Naive thymus-derived CD4-positive, alpha-beta T cell (primary cell): ENCODE measurements around the gene SIX4. TPM values are rescaled to one million over a fixed set of nuclear protein-coding genes. Genes with fewer than 3 reads are reported as not detected.

Experiments used
- ATAC-seq: fragments of 150-1000 bp; cut with Tn5 transposase; 2 replicates; pipeline ENCODE4 v1.10.0; 2021; ENCODE audit warnings: mild to moderate bottlenecking, moderate library complexity
- CTCF ChIA-PET: fragments of 350-600 bp; sonication (Branson Sonifier 250); formaldehyde crosslinking; loops from one replicate; lab custom pipeline; 2021; ENCODE audit warnings: antibody characterized with exemption; lab: Charles Lee
- POLR2A ChIA-PET: fragments of 350-600 bp; sonication (Branson Sonifier 250); formaldehyde crosslinking; loops from one replicate; lab custom pipeline; 2021; ENCODE audit warnings: antibody characterized with exemption, inconsistent platforms; lab: Charles Lee
- DNase-seq, 9 donors: peaks; one replicate each; pipeline versions ENCODE4 v3.0.0 to v3.0.0-alpha.2; 2020 to 2022; ENCODE audit warnings: mixed read lengths in 1 of 9
- H3K27ac ChIP-seq: one replicate; pipeline ENCODE4 v1.7.0; 2013; ENCODE audit warnings: mild to moderate bottlenecking, low read depth, low read length, moderate library complexity
- H3K27me3 ChIP-seq, 2 donors: one replicate each; pipeline ENCODE4 v1.7.0; 2013; ENCODE audit warnings: low read length in 2 of 2, mild to moderate bottlenecking in 2 of 2, moderate library complexity in 2 of 2; ENCODE audit not compliant: control insufficient read depth in 2 of 2, insufficient read depth in 2 of 2
- H3K36me3 ChIP-seq, 3 experiments: 1 replicate in 2 of 3; 2 replicates in 1 of 3; pipeline ENCODE4 v1.7.0; 2013; ENCODE audit warnings: low read length in 3 of 3, mild to moderate bottlenecking in 3 of 3, moderate library complexity in 1 of 3; ENCODE audit not compliant: insufficient read depth in 3 of 3, control insufficient read depth in 2 of 3
- H3K4me1 ChIP-seq, 2 donors: one replicate each; pipeline ENCODE4 v1.7.0; 2013; ENCODE audit warnings: low read length in 2 of 2, mild to moderate bottlenecking in 2 of 2, moderate library complexity in 1 of 2; ENCODE audit not compliant: control insufficient read depth in 2 of 2, insufficient read depth in 2 of 2
- H3K4me3 ChIP-seq: 2 replicates; pipeline ENCODE4 v1.7.0; 2013; ENCODE audit warnings: mild to moderate bottlenecking, low read length
- H3K9me3 ChIP-seq, 3 experiments: 1 replicate in 2 of 3; 2 replicates in 1 of 3; pipeline ENCODE4 v1.7.0; 2013; ENCODE audit warnings: low read length in 3 of 3; ENCODE audit not compliant: control insufficient read depth in 2 of 3
- H3K27ac Mint-ChIP-seq, 9 donors: one replicate each; pipeline ENCODE4 v1.8.0; 2020 to 2022; ENCODE audit warnings: mixed read lengths in 9 of 9, mild to moderate bottlenecking in 8 of 9, moderate library complexity in 5 of 9, inconsistent platforms in 2 of 9
- H3K27me3 Mint-ChIP-seq, 5 donors: one replicate each; pipeline ENCODE4 v1.8.0; 2021 to 2022; ENCODE audit warnings: mixed read lengths in 5 of 5, mild to moderate bottlenecking in 1 of 5
- H3K36me3 Mint-ChIP-seq, 5 donors: one replicate each; pipeline ENCODE4 v1.8.0; 2020 to 2022; ENCODE audit warnings: mixed read lengths in 5 of 5, mild to moderate bottlenecking in 3 of 5, inconsistent platforms in 1 of 5
- H3K4me1 Mint-ChIP-seq, 7 donors: one replicate each; pipeline ENCODE4 v1.8.0; 2020 to 2022; ENCODE audit warnings: mixed read lengths in 7 of 7, mild to moderate bottlenecking in 3 of 7, inconsistent platforms in 1 of 7
- H3K4me3 Mint-ChIP-seq, 10 donors: one replicate each; pipeline ENCODE4 v1.8.0; 2020 to 2022; ENCODE audit warnings: mild to moderate bottlenecking in 10 of 10, mixed read lengths in 10 of 10, moderate library complexity in 6 of 10, inconsistent platforms in 2 of 10
- H3K9me3 Mint-ChIP-seq, 11 donors: one replicate each; pipeline ENCODE4 v1.8.0; 2020 to 2022; ENCODE audit warnings: mixed read lengths in 11 of 11, mild to moderate bottlenecking in 4 of 11, inconsistent platforms in 1 of 11, moderate library complexity in 1 of 11
- intact Hi-C, 2 donors: fragments of 100-400 bp; cut with micrococcal nuclease; formaldehyde crosslinking; loops; one replicate each; pipeline ENCODE4 v1.15.1; 2023
- polyA plus RNA-seq, 2 donors: library from polyadenylated mRNA; unstranded; fragments of 300-500 nt; fragmentation: Illumina TruSeq; gene quantifications; one replicate each; pipeline ENCODE4 v1.2.3, GENCODE V29; 2021
- total RNA-seq, 6 experiments: library from RNA in 5 of 6; stranded (reverse) in 5 of 6; gene quantifications; 1 replicate in 5 of 6; 2 replicates in 1 of 6; pipeline ENCODE4 v1.2.3 and lab custom pipeline; 2021 to 2026

The SIX4 gene
- total and polyA plus RNA-seq, 7 experiments from 2014 or later = 0.46 TPM; not detected in 6

GRCh38 chr14:60723116-60723906, 840 bp downstream of the SIX4 start:
- H3K36me3 Mint-ChIP-seq = peaks cover 0 to 9% (median 2%) of the 10 kb centered on the region in 5 donors
- H3K9me3 Mint-ChIP-seq = peaks cover 0 to 4% (median 0%) of the 10 kb centered on the region in 11 donors
- Histone ChIP-seq H3K36me3 (no peaks in the 10 kb centered on the region), H3K4me3 (peak overlapping the region; percentile 61), H3K27ac (no peak overlapping the region), H3K9me3 (no peaks in the 10 kb centered on the region), H3K27me3 (peaks cover 6 to 27% of the 10 kb centered on the region in 2 donors), H3K4me1 (peaks cover 5 to 6% of the 10 kb centered on the region in 2 donors)
- H3K4me3 Mint-ChIP-seq = peak overlapping the region; percentile 82 to 96 (median 90)
- no peak overlapping the region for H3K27ac Mint-ChIP-seq
- DNase-seq (peak in 7 of 9 donors; percentile 16 to 40 (median 21)), ATAC-seq (peak; percentile 52)
- POLR2A ChIA-PET = no interaction called here
- CTCF ChIA-PET = no interaction called here
- intact Hi-C loops = loop anchor here (1.0 to 10.0 kb wide), 6 partner anchors 11 to 531 kb away; partner anchors contain the start of gene MNAT1 (in 1 of the 2)
- peaks cover 73 to 83% (median 81%) of the 10 kb centered on the region in 5 donors for H3K27me3 Mint-ChIP-seq
- H3K4me1 Mint-ChIP-seq = peaks cover 0 to 28% (median 16%) of the 10 kb centered on the region in 7 donors

GRCh38 chr14:60722357-60723115, 1.6 kb downstream of the SIX4 start:
- peak overlapping the region; percentile 83 to 96 (median 88) for H3K4me3 Mint-ChIP-seq
- peaks cover 0 to 4% (median 0%) of the 10 kb centered on the region in 11 donors for H3K9me3 Mint-ChIP-seq
- H3K27ac ChIP-seq = no peak overlapping the region
- H3K27me3 Mint-ChIP-seq = peaks cover 69 to 79% (median 77%) of the 10 kb centered on the region in 5 donors
- peak overlapping the region; percentile 61 for H3K4me3 ChIP-seq
- ATAC-seq (no peak), DNase-seq (peak in 5 of 9 donors; percentile 11 to 31 (median 12))
- POLR2A ChIA-PET = no interaction called here
- H3K4me1 ChIP-seq = peaks cover 5 to 6% of the 10 kb centered on the region in 2 donors
- intact Hi-C loops = loop anchor here (1.0 to 10.0 kb wide), 6 partner anchors 12 to 532 kb away; partner anchors contain the start of gene MNAT1 (in 1 of the 2)
- CTCF ChIA-PET = no interaction called here
- H3K36me3 Mint-ChIP-seq = peaks cover 0 to 9% (median 2%) of the 10 kb centered on the region in 5 donors
- no peaks in the 10 kb centered on the region for H3K36me3 ChIP-seq
- peaks cover 8 to 27% of the 10 kb centered on the region in 2 donors for H3K27me3 ChIP-seq
- peaks cover 0 to 28% (median 16%) of the 10 kb centered on the region in 7 donors for H3K4me1 Mint-ChIP-seq
- no peaks in the 10 kb centered on the region for H3K9me3 ChIP-seq
- no peak overlapping the region for H3K27ac Mint-ChIP-seq

- ATAC-seq (no peak), DNase-seq (peak in 1 of 9 donors; percentile 4)
- H3K36me3 Mint-ChIP-seq = peaks cover 0 to 7% (median under 1%) of the 10 kb centered on the region in 5 donors
- peak overlapping the region; percentile 53 for H3K4me3 ChIP-seq
- ChIA-PET POLR2A (no interaction called here), CTCF (no interaction called here)
- H3K4me1 ChIP-seq = peaks cover 5 to 6% of the 10 kb centered on the region in 2 donors
- H3K4me3 Mint-ChIP-seq = peak overlapping the region; percentile 83 to 96 (median 88)
- intact Hi-C loops = loop anchor here (5.0 to 10.0 kb wide), 5 partner anchors 35 to 533 kb away; no protein-coding TSS in a partner anchor
- no peak overlapping the region for H3K27ac Mint-ChIP-seq
- H3K27me3 Mint-ChIP-seq = peaks cover 64 to 74% (median 72%) of the 10 kb centered on the region in 5 donors
- peaks cover 0 to 27% (median 16%) of the 10 kb centered on the region in 7 donors for H3K4me1 Mint-ChIP-seq
- no peaks in the 10 kb centered on the region for H3K9me3 ChIP-seq
- H3K36me3 ChIP-seq = no peaks in the 10 kb centered on the region
- peaks cover 8 to 27% of the 10 kb centered on the region in 2 donors for H3K27me3 ChIP-seq
- H3K9me3 Mint-ChIP-seq = peaks cover 0 to 4% (median 0%) of the 10 kb centered on the region in 11 donors
- H3K27ac ChIP-seq = no peak overlapping the region
These were observed 2.1 kb downstream of the SIX4 start for GRCh38 chr14:60722107-60722356.

- Mint-ChIP-seq H3K36me3 (peaks cover 0 to 4% (median 0%) of the 10 kb centered on the region in 5 donors), H3K27ac (peak overlapping the region in 1 of 9 donors; percentile 29), H3K4me1 (peaks cover 0 to 23% (median 16%) of the 10 kb centered on the region in 7 donors), H3K27me3 (peaks cover 59 to 69% (median 67%) of the 10 kb centered on the region in 5 donors), H3K4me3 (peak overlapping the region; percentile 43 to 96 (median 88)), H3K9me3 (peaks cover 0 to 4% (median 0%) of the 10 kb centered on the region in 11 donors)
- no peak overlapping the region for H3K27ac ChIP-seq
- no peaks in the 10 kb centered on the region for H3K9me3 ChIP-seq
- DNase-seq (peak in 7 of 9 donors; percentile 12 to 65 (median 21)), ATAC-seq (peak; percentile 60)
- peaks cover 8 to 27% of the 10 kb centered on the region in 2 donors for H3K27me3 ChIP-seq
- intact Hi-C loops = loop anchor here (5.0 to 10.0 kb wide), 5 partner anchors 36 to 533 kb away; no protein-coding TSS in a partner anchor
- ChIA-PET POLR2A (no interaction called here), CTCF (no interaction called here)
- peak overlapping the region; percentile 53 for H3K4me3 ChIP-seq
- H3K4me1 ChIP-seq = peaks cover 5 to 6% of the 10 kb centered on the region in 2 donors
- no peaks in the 10 kb centered on the region for H3K36me3 ChIP-seq
These were observed 2.6 kb downstream of the SIX4 start for GRCh38 chr14:60721326-60722106.

GRCh38 chr14:60720962-60721325, 3.2 kb downstream of the SIX4 start:
- intact Hi-C loops = loop anchor here (5.0 to 10.0 kb wide), 5 partner anchors 36 to 534 kb away; no protein-coding TSS in a partner anchor
- peaks cover 0 to 23% (median 16%) of the 10 kb centered on the region in 7 donors for H3K4me1 Mint-ChIP-seq
- Histone ChIP-seq H3K27me3 (peaks cover 8 to 27% of the 10 kb centered on the region in 2 donors), H3K4me1 (peaks cover 5 to 6% of the 10 kb centered on the region in 2 donors), H3K27ac (no peak overlapping the region), H3K9me3 (no peaks in the 10 kb centered on the region), H3K36me3 (no peaks in the 10 kb centered on the region), H3K4me3 (no peak overlapping the region)
- H3K9me3 Mint-ChIP-seq = peaks cover 0 to 4% (median 0%) of the 10 kb centered on the region in 11 donors
- no peak for ATAC-seq
- peak overlapping the region in 1 of 9 donors; percentile 29 for H3K27ac Mint-ChIP-seq
- ChIA-PET CTCF (no interaction called here), POLR2A (no interaction called here)
- peak overlapping the region; percentile 11 to 96 (median 76) for H3K4me3 Mint-ChIP-seq
- H3K36me3 Mint-ChIP-seq = peaks cover 0 to 4% (median 0%) of the 10 kb centered on the region in 5 donors
- DNase-seq = no peak
- H3K27me3 Mint-ChIP-seq = peaks cover 59 to 65% (median 64%) of the 10 kb centered on the region in 5 donors
